Measurements from ENCODE around the gene COL1A1.

The COL1A1 gene

GRCh38 chr17:50153650-50154575 lies 47.5 kb downstream of the COL1A1 start:
- no peak for DNase-seq (ENCODE audit: low spot score)

GRCh38 chr17:50152736-50153135 lies 48.7 kb downstream of the COL1A1 start:
- no peak for DNase-seq (ENCODE audit: low spot score)

- DNase-seq (ENCODE audit: low spot score): peak; percentile 90
Measured at GRCh38 chr17:50151937-50152547, 49.4 kb downstream of the COL1A1 start.

- peak; percentile 92 for DNase-seq (ENCODE audit: low spot score)
Measured at GRCh38 chr17:50151041-50151936, 50.1 kb downstream of the COL1A1 start.

GRCh38 chr17:50150354-50151040 lies 50.9 kb downstream of the COL1A1 start, which contains the start of gene PPP1R9B:
Gene PPP1R9B, minus strand, starts transcription at chr17:50150677. Its CDS starts 164 bp downstream, at chr17:50150513.
- no peak for DNase-seq (ENCODE audit: low spot score)

GRCh38 chr17:50149417-50150353 lies 51.7 kb downstream of the COL1A1 start:
- no peak for DNase-seq (ENCODE audit: low spot score)

GRCh38 chr17:50149091-50149416 lies 52.4 kb downstream of the COL1A1 start:
- no peak for DNase-seq (ENCODE audit: low spot score)

GRCh38 chr17:50148226-50149090 lies 53.0 kb downstream of the COL1A1 start:
- DNase-seq (ENCODE audit: low spot score): peak; percentile 81

- no peak for DNase-seq (ENCODE audit: low spot score)
Measured at GRCh38 chr17:50147841-50148225, 53.6 kb downstream of the COL1A1 start.

- no peak for DNase-seq (ENCODE audit: low spot score)
Measured at GRCh38 chr17:50146927-50147665, 54.3 kb downstream of the COL1A1 start.

- DNase-seq (ENCODE audit: low spot score): no peak
Measured at GRCh38 chr17:50146230-50146926, 55.1 kb downstream of the COL1A1 start.

- DNase-seq (ENCODE audit: low spot score): no peak
Measured at GRCh38 chr17:50145532-50146229, 55.8 kb downstream of the COL1A1 start.

GRCh38 chr17:50144845-50145531 lies 56.4 kb downstream of the COL1A1 start:
- no peak for DNase-seq (ENCODE audit: low spot score)

GRCh38 chr17:50144355-50144754 lies 57.1 kb downstream of the COL1A1 start:
- DNase-seq (ENCODE audit: low spot score): no peak

- DNase-seq (ENCODE audit: low spot score): no peak
Measured at GRCh38 chr17:50143461-50144176, 57.8 kb downstream of the COL1A1 start.

GRCh38 chr17:50141745-50142110 lies 59.7 kb downstream of the COL1A1 start:
- DNase-seq (ENCODE audit: low spot score): no peak

Measured in left forelimb (tissue), 1 donor.